HEK293T (cell line): Measurements from ENCODE around the gene CELSR1.

ENCODE experiments used
- CTCF ChIA-PET: fragments of 350-600 bp; formaldehyde crosslinking; extraction: SDS; loops from one replicate; lab custom pipeline; 2021; ENCODE audit warnings: antibody characterized with exemption, inconsistent platforms; lab: Yijun Ruan, JAX
- POLR2A ChIA-PET: fragments of 350-600 bp; formaldehyde crosslinking; extraction: SDS; loops from one replicate; lab custom pipeline; 2020; ENCODE audit warnings: antibody characterized with exemption, inconsistent platforms; lab: Yijun Ruan, JAX
- DNase-seq: peaks from one replicate; pipeline ENCODE4 v3.0.0; 2012; ENCODE audit warnings: mixed read lengths; ENCODE audit errors: extremely low spot score
- ARNT ChIP-seq: fragments of 450-650 bp; IDR thresholded peaks from 2 replicates; pipeline ENCODE4 v1.6.1; 2017; ENCODE audit warnings: mild to moderate bottlenecking
- BHLHE40 ChIP-seq: fragments of 450-650 bp; IDR thresholded peaks from 2 replicates; pipeline ENCODE4 v1.6.1; 2016; ENCODE audit warnings: mild to moderate bottlenecking, moderate library complexity, borderline replicate concordance
- CTBP1 ChIP-seq: fragments of 450-650 bp; IDR thresholded peaks from 2 replicates; pipeline ENCODE4 v1.6.1; 2016; ENCODE audit warnings: borderline replicate concordance
- ELF4 ChIP-seq: fragments of 450-650 bp; IDR thresholded peaks from 2 replicates; pipeline ENCODE4 v1.6.1; 2017; ENCODE audit warnings: antibody characterized with exemption
- FOXA1 ChIP-seq: fragments of 450-650 bp; IDR thresholded peaks from 2 replicates; pipeline ENCODE4 v1.6.1; 2016; ENCODE audit warnings: mild to moderate bottlenecking
- FOXK2 ChIP-seq: fragments of 450-650 bp; IDR thresholded peaks from 2 replicates; pipeline ENCODE4 v1.6.1; 2016; ENCODE audit warnings: mild to moderate bottlenecking
- FOXM1 ChIP-seq: fragments of 450-650 bp; IDR thresholded peaks from 2 replicates; pipeline ENCODE4 v1.6.1; 2017; ENCODE audit warnings: mild to moderate bottlenecking, borderline replicate concordance
- HDGF ChIP-seq: fragments of 450-650 bp; IDR thresholded peaks from 2 replicates; pipeline ENCODE4 v1.6.1; 2017; ENCODE audit warnings: antibody characterized with exemption, borderline replicate concordance
- L3MBTL2 ChIP-seq: fragments of 450-650 bp; conservative IDR thresholded peaks from 2 replicates; pipeline ENCODE4 v1.6.1; 2016; ENCODE audit warnings: mild to moderate bottlenecking
- LEF1 ChIP-seq: fragments of 450-650 bp; IDR thresholded peaks from 2 replicates; pipeline ENCODE4 v1.6.1; 2017; ENCODE audit warnings: mild to moderate bottlenecking, borderline replicate concordance
- NFRKB ChIP-seq: fragments of 450-650 bp; IDR thresholded peaks from 2 replicates; pipeline ENCODE4 v1.6.1; 2016; ENCODE audit warnings: mild to moderate bottlenecking, moderate library complexity
- SP1 ChIP-seq: fragments of 450-650 bp; IDR thresholded peaks from 2 replicates; pipeline ENCODE4 v1.6.1; 2017
- SUZ12 ChIP-seq: fragments of 450-650 bp; IDR thresholded peaks from 2 replicates; pipeline ENCODE4 v1.6.1; 2016; ENCODE audit warnings: mild to moderate bottlenecking
- TARDBP ChIP-seq: fragments of 450-650 bp; IDR thresholded peaks from 2 replicates; pipeline ENCODE4 v1.6.1; 2016
- ZNF384 ChIP-seq: fragments of 450-650 bp; IDR thresholded peaks from 2 replicates; pipeline ENCODE4 v1.6.1; 2016
- TF ChIP-seq, protein P1 (sequence below): fragments of 450-650 bp; IDR thresholded peaks from 2 replicates; pipeline ENCODE4 v1.6.1; 2016

Gene CELSR1

DNA sequence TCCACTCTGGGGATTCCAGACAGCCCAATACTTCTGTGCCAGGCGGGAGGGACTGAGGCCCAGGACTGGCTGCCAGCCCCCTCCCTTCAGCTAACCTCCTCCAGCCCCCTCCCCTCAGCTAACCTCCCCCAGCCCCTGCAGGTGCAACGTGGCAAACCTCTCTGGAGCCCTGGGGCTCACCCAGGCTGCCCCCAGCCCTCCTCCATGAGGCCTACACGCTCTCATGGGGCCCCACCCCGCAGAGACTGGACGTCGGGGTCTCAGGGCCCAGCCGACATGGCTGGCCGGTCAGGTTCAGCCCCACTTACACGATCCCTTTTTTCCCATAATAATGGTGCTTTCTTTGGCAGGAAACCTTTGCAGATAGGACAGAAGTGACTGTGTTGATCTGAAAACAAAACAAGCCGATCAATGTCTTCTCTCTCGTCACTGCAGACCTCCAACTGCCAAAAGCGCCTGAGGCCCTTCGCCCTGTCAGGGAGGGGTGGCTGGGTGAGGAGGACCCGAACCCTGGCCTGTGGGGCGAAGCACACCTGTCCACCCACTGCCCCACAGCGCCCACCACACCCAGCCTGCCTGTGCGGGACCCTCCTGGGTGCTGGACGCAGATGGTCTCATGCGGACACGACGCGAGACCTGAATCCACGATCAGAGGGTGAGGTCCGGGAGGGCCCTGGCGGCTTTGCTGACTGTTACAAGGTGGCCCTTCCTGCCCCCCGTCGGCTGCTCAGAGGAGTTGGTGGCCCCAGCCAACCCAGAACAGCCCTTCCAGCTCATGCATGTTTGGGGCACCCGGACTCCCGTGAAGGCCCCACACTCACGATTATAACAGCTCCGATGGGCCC lies 168.3 kb downstream of the CELSR1 start:
- DNase-seq: no peak
- TF ChIP-seq FOXM1: no peak
- no peak for TF ChIP-seq ZNF384
- no peak for TF ChIP-seq BHLHE40
- no peak for TF ChIP-seq SP1
- TF ChIP-seq FOXA1: no peak
- TF ChIP-seq, protein P1, sequence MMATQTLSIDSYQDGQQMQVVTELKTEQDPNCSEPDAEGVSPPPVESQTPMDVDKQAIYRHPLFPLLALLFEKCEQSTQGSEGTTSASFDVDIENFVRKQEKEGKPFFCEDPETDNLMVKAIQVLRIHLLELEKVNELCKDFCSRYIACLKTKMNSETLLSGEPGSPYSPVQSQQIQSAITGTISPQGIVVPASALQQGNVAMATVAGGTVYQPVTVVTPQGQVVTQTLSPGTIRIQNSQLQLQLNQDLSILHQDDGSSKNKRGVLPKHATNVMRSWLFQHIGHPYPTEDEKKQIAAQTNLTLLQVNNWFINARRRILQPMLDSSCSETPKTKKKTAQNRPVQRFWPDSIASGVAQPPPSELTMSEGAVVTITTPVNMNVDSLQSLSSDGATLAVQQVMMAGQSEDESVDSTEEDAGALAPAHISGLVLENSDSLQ: no peak
- no peak for TF ChIP-seq CTBP1
- TF ChIP-seq ELF4: no peak
- TF ChIP-seq HDGF: no peak
- TF ChIP-seq L3MBTL2: no peak
- no peak for TF ChIP-seq NFRKB
- no peak for TF ChIP-seq FOXK2
- no peak for TF ChIP-seq ARNT
- TF ChIP-seq SUZ12: no peak
- TF ChIP-seq TARDBP: no peak
- ChIA-PET CTCF (interaction anchor here (2.2 kb wide), 1 partner anchor 173 kb away, joined by 48 read pairs; no protein-coding TSS in a partner anchor), POLR2A (no interaction called here)

GRCh38 chr22:46368422-46368821 lies 169.0 kb downstream of the CELSR1 start:
- TF ChIP-seq HDGF (no peak), L3MBTL2 (no peak), FOXA1 (no peak), ARNT (no peak), BHLHE40 (no peak), NFRKB (no peak), SP1 (no peak), ZNF384 (no peak), FOXK2 (no peak)
- TF ChIP-seq, protein P1: no peak
- CTCF ChIA-PET: interaction anchor here (1.0 to 2.2 kb wide), 10 partner anchors 10 to 179 kb away, joined by 3 to 48 read pairs (median 6); no protein-coding TSS in a partner anchor
- POLR2A ChIA-PET: no interaction called here
- no peak for DNase-seq

DNA sequence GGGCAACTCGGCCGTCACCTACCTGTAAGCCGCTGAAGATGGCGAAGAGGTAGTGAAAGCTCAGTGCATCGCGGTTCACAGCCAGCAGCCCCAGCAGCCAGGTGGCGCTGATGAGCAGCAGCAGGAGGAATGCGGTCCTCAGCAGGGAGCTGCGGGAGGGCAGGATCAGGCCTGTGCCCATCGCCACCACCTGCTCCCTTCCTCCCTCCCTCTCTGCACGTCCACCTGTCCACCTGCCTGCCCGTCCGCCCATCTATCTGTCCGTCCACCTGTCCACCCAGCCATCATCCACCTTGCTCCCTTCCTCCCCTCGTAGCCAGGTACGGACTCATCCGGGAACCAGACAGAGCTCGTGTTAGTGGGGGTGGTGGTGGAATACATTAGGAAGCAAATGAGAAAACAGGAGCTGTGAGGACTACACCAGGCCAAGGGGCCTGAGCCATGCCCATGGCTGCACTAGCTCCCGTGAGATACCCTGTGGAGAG lies 169.7 kb downstream of the CELSR1 start:
- POLR2A ChIA-PET: no interaction called here
- peak; percentile 87 for DNase-seq

GRCh38 chr22:46366801-46367706 lies 170.4 kb downstream of the CELSR1 start:
- ChIA-PET POLR2A (no interaction called here), CTCF (interaction anchor here (0.6 to 2.2 kb wide), 14 partner anchors 8 to 273 kb away, joined by 3 to 48 read pairs (median 4); no protein-coding TSS in a partner anchor)
- no peak for DNase-seq
- TF ChIP-seq HDGF: no peak
- no peak for TF ChIP-seq LEF1
- TF ChIP-seq FOXK2: no peak
- no peak for TF ChIP-seq SP1
- no peak for TF ChIP-seq ELF4
- no peak for TF ChIP-seq L3MBTL2
- no peak for TF ChIP-seq TARDBP
- no peak for TF ChIP-seq BHLHE40
- TF ChIP-seq FOXA1: no peak
- TF ChIP-seq SUZ12: no peak
- TF ChIP-seq NFRKB: no peak
- no peak for TF ChIP-seq ZNF384
- TF ChIP-seq, protein P1: no peak
- TF ChIP-seq ARNT: no peak
- no peak for TF ChIP-seq CTBP1
- TF ChIP-seq FOXM1: no peak

More for the DNA sequence above, 169.7 kb downstream of the CELSR1 start:
- CTCF ChIA-PET: interaction anchor here (0.7 to 2.2 kb wide), 15 partner anchors 9 to 272 kb away, joined by 3 to 48 read pairs (median 4); no protein-coding TSS in a partner anchor
- TF ChIP-seq L3MBTL2 (no peak), FOXM1 (no peak), ELF4 (no peak), SP1 (no peak), FOXK2 (no peak)

DNA sequence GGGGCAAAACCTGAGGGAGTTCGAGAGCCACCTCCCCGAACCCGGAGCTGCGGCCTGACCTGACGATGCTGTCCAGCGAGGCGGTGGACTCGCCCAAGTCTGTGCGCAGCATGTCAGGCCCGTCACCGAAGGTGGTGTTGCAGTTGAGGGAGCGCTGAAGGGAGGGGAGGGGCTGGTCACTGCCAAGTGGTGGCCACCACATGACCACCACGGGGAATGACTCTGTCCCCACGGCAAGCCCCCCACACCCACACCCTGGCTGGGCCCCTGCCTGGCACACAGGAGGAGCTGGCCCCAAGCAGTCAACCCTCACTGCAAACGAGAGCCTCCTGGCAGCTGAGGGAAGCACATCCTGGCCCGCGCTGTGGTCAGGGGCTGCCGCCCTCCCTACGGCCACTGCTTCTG lies 171.1 kb downstream of the CELSR1 start:
- ChIA-PET POLR2A (no interaction called here), CTCF (interaction anchor here (0.6 kb wide), 1 partner anchor 13 kb away, joined by 3 read pairs; no protein-coding TSS in a partner anchor)
- TF ChIP-seq HDGF (no peak), SP1 (no peak), BHLHE40 (no peak), SUZ12 (no peak), NFRKB (no peak), FOXK2 (no peak)
- TF ChIP-seq, protein P1: no peak
- DNase-seq: no peak
